Dendritic cell treated with granulocyte-macrophage colony-stimulating factor and Interleukin-4, amounts not matched to agents 40 ng/mL and 50 ng/mL, for 4 days (primary cell): ENCODE measurements around the gene FAM131B.
"Not testable (repeated sequence)": the region's sequence is repeated elsewhere in the genome, so short reads cannot be mapped to it uniquely, and the experiment has no call there.

Source experiments
- H3K27ac Mint-ChIP-seq: one replicate; pipeline ENCODE4 v1.8.0; 2022; ENCODE audit warnings: mild to moderate bottlenecking, mixed read lengths
- H3K27me3 Mint-ChIP-seq: one replicate; pipeline ENCODE4 v1.8.0; 2022; ENCODE audit warnings: mild to moderate bottlenecking, mixed read lengths
- H3K36me3 Mint-ChIP-seq: one replicate; pipeline ENCODE4 v1.8.0; 2022; ENCODE audit warnings: low read depth, mixed read lengths
- H3K4me1 Mint-ChIP-seq: one replicate; pipeline ENCODE4 v1.8.0; 2022; ENCODE audit warnings: low read depth, mixed read lengths
- H3K4me3 Mint-ChIP-seq: one replicate; pipeline ENCODE4 v1.8.0; 2022; ENCODE audit warnings: mild to moderate bottlenecking, moderate library complexity, mixed read lengths
- H3K9me3 Mint-ChIP-seq: one replicate; pipeline ENCODE4 v1.8.0; 2022; ENCODE audit warnings: mixed read lengths
- intact Hi-C: fragments of 100-400 bp; cut with micrococcal nuclease; formaldehyde crosslinking; loops from one replicate; pipeline ENCODE4 v1.15.0; 2022

FAM131B gene

DNA sequence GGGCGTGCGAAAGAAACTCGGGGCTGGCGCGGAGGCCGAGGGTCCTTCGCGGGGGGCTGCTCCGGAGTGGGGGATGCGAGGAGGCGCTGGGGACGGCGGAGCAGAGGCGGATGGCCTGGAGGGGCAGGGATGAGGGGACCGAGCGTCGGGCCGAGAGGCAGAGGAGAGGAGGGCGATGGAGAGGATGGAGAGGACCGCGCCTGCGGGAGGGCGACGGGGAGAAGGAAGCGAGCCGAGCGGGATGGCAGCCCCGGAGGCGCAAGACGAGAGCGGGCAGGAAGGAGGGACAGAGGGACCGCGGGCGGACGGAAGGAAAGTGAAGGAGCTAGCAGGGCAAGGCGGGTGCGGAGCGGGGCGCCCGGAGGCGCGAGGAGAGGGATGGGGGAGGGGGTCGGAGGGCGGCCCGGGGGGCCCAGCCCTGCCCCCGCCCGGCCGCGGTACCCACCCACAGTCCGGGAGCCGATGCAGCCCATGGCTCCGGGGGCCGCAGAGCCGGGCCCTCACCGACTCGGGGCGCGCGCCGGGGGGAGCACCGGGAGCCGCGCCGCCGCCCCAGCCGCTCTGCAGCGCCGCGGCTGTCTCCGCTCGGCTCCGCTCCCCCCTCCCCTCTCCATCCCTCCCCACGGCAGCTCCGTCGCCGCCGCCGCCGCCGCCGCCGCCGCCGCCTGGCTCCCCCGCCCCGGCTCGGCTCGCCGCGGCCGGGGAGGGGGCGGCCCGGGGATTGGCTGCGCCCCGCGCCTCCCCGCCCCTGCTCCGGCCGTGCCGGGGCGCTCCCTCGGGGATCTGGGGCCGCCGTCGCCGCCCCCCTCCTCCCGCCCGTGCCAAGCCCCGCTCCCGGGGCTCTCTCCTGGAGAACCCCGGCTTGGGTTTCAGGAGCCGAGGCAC lies at the start of gene FAM131B:
Gene FAM131B, minus strand, starts transcription at position 583 of the 885 bp plus-strand sequence. Its CDS starts 110 bp downstream, at position 473.
- peaks cover 45% of the 10 kb centered on the region for H3K4me1 Mint-ChIP-seq
- no peaks in the 10 kb centered on the region for H3K9me3 Mint-ChIP-seq
- no peaks in the 10 kb centered on the region for H3K36me3 Mint-ChIP-seq
- H3K27ac Mint-ChIP-seq, result peak within 1 kb of the TSS; percentile 24
- H3K27me3 Mint-ChIP-seq, result peaks cover 56% of the 10 kb centered on the region
- intact Hi-C loops, result no loop called here
- peak within 1 kb of the TSS; percentile 91 for H3K4me3 Mint-ChIP-seq

GRCh38 chr7:143411976-143412708 lies 49.6 kb upstream of the FAM131B start:
- intact Hi-C loops, result loop anchor here (2.0 to 10.0 kb wide), 2 partner anchors 31 to 73 kb away; partner anchors contain the start of gene ZYX
- Mint-ChIP-seq H3K27me3 (peaks cover 8% of the 10 kb centered on the region), H3K9me3 (no peaks in the 10 kb centered on the region), H3K36me3 (no peaks in the 10 kb centered on the region), H3K4me1 (peaks cover 83% of the 10 kb centered on the region), H3K4me3 (no peak overlapping the region), H3K27ac (peak overlapping the region; percentile 63)

DNA sequence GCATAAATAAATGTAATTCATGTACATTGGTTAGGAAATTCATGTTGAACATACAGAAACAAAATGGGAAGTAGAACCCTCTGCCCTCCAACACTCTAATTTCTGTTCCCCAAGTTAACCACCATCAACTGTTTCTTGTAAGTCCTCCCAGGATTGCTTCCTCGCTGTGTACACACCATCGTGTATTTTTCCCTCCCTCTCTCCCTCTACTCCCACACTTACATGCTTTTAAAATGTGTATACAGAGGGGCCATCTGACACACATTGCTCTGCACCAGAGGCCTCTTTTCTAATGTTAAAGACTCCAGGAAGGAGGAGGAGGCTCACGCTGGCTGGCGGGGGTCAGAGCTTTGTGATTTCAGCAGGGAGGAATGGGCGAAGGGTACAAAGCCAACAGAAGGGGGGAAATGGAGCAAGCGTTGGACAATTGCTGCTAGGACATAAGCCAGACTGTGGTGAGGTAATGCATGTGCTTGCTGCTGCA lies 48.0 kb upstream of the FAM131B start:
- peaks cover 8% of the 10 kb centered on the region for H3K27me3 Mint-ChIP-seq
- intact Hi-C loops, result loop anchor here (2.0 to 10.0 kb wide), 2 partner anchors 30 to 74 kb away; partner anchors contain the start of gene ZYX
- H3K4me1 Mint-ChIP-seq, result peaks cover 88% of the 10 kb centered on the region
- peak overlapping the region; percentile 88 for H3K27ac Mint-ChIP-seq
- H3K9me3 Mint-ChIP-seq, result no peaks in the 10 kb centered on the region
- peak overlapping the region; percentile 61 for H3K4me3 Mint-ChIP-seq
- no peaks in the 10 kb centered on the region for H3K36me3 Mint-ChIP-seq

DNA sequence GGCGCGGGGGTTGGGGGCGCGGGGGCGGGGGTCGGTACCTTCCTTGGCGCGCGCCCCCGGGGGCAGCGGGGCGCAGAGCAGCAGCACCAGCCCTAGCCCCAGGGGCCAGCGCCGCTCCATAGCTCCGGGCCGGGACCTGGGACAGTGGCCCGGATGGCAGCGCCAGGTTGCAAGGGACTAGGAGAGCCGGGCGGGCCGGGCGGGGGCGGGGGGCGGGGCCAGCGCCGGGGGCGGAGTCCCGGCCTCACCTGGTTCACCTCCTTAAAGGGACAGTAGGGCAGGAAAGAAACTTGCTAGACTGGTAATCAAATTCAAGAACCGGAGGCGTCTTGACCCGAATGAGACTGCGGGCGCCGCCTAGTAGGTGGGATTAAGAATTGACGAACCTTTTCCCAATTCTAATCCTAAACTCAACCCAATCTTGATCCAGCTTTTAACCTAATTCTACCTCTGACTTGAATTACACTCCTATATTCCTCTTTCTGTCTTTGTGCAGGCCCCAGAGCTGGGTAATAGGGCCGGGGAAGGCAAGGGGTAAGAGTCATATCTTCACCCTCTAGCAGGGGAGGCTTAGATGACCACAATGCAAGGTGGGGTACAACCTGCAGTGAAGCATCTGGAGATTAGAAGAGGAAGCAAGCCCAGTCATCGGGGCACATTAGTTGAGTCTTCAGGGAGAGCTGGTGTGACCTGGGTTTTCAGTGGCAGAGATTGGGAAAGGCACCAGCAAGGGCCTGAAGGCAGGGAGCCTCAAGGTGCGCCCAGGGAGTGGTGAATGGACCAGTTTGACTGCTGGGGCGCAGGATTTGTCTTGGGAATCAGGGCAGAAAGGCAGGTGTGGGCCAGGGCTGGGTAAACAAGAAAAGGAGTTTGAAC lies 46.4 kb upstream of the FAM131B start, which contains the start of gene EPHA1:
Gene EPHA1, minus strand, starts transcription at position 171 of the 876 bp plus-strand sequence. Its CDS starts 51 bp downstream, at position 120.
- Mint-ChIP-seq H3K27ac (peak within 1 kb of the TSS; percentile 88), H3K4me1 (peaks cover 75% of the 10 kb centered on the region), H3K27me3 (peaks cover 8% of the 10 kb centered on the region), H3K9me3 (no peaks in the 10 kb centered on the region), H3K4me3 (peak within 1 kb of the TSS; percentile 27), H3K36me3 (no peaks in the 10 kb centered on the region)
- intact Hi-C loops, result no loop called here

- intact Hi-C loops, result no loop called here
- Mint-ChIP-seq H3K36me3 (no peaks in the 10 kb centered on the region), H3K4me1 (peaks cover 68% of the 10 kb centered on the region), H3K27ac (peak overlapping the region; percentile 5), H3K4me3 (no peak overlapping the region), H3K9me3 (no peaks in the 10 kb centered on the region), H3K27me3 (peaks cover 8% of the 10 kb centered on the region)
Observed at GRCh38 chr7:143408252-143408685, 45.8 kb upstream of the FAM131B start.

- peak overlapping the region; percentile 5 for H3K27ac Mint-ChIP-seq
- no peak overlapping the region for H3K4me3 Mint-ChIP-seq
- intact Hi-C loops, result no loop called here
Observed at GRCh38 chr7:143407287-143408251, 45.1 kb upstream of the FAM131B start.

GRCh38 chr7:143406002-143406357 lies 43.5 kb upstream of the FAM131B start:
- no peak overlapping the region for H3K4me3 Mint-ChIP-seq
- H3K36me3 Mint-ChIP-seq, result no peaks in the 10 kb centered on the region
- no peak overlapping the region for H3K27ac Mint-ChIP-seq
- intact Hi-C loops, result no loop called here
- H3K4me1 Mint-ChIP-seq, result peaks cover 46% of the 10 kb centered on the region
- H3K9me3 Mint-ChIP-seq, result no peaks in the 10 kb centered on the region
- peaks cover 8% of the 10 kb centered on the region for H3K27me3 Mint-ChIP-seq

More at GRCh38 chr7:143407287-143408251, 45.1 kb upstream of the FAM131B start:
- no peaks in the 10 kb centered on the region for H3K9me3 Mint-ChIP-seq
- peaks cover 61% of the 10 kb centered on the region for H3K4me1 Mint-ChIP-seq
- no peaks in the 10 kb centered on the region for H3K36me3 Mint-ChIP-seq
- peaks cover 8% of the 10 kb centered on the region for H3K27me3 Mint-ChIP-seq

DNA sequence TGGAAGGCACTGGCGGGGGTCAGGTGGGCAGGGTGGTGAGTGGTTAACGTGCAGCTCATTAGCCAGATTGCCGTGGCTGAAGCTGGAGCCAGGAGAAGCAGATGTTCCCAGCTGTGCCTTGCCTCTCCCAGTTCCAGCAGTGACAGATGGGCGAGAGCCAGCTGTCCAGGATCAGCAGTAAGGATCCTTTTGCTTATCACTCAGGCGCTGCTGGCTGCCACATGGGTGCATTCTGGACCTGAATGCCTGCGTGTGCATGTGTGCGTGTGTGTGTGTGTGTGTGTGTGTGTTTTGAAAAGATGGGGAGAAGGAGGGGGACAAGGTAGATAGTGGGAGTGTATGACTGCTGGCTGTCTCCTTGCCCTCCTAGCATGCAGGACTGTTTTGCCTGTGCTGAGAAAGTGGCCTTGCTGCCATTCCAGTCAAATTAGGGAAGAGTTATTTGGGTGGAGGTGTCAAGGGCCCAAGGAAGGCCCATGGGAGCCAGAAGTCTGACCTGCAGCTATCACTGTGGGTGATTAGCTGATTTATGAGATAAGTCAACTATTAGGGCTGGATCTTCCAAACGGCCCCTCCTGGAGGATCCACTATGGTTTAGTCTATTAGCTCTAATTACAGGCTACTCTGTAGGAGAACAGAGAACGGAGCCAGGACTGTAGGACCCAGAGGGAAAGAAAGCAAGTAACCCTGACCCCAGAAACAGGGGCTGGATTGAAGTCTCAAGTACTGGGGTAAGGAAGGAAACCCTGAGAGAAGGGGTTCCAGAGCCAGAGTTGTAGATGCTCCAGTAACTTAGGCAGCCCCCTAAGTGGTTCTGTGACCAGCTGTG lies 42.9 kb upstream of the FAM131B start:
- H3K27ac Mint-ChIP-seq, result no peak overlapping the region
- H3K27me3 Mint-ChIP-seq, result peaks cover 8% of the 10 kb centered on the region
- no peaks in the 10 kb centered on the region for H3K9me3 Mint-ChIP-seq
- no peak overlapping the region for H3K4me3 Mint-ChIP-seq
- intact Hi-C loops, result no loop called here
- peaks cover 40% of the 10 kb centered on the region for H3K4me1 Mint-ChIP-seq
- H3K36me3 Mint-ChIP-seq, result no peaks in the 10 kb centered on the region

DNA sequence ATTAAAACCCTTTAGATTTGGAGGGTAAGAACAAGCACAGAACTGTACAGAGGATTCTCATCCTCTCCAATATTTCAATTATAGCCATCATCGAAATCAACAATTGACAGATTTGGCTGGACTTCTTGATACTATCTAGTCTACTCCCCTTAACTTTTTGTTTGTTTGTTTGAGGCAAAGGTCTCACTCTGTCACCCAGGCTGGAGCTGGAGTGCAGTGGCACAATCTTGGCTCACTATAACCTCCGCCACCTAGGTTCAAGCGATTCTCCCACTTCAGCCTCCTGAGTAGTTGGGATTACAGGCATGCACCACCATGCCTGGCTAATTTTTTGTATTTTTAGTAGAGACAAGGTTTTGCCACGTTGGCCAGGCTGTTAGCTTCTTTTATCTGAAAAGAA lies 39.7 kb upstream of the FAM131B start:
- peaks cover 12% of the 10 kb centered on the region for H3K4me1 Mint-ChIP-seq
- H3K27ac Mint-ChIP-seq, H3K36me3 Mint-ChIP-seq: not testable (repeated sequence)

DNA sequence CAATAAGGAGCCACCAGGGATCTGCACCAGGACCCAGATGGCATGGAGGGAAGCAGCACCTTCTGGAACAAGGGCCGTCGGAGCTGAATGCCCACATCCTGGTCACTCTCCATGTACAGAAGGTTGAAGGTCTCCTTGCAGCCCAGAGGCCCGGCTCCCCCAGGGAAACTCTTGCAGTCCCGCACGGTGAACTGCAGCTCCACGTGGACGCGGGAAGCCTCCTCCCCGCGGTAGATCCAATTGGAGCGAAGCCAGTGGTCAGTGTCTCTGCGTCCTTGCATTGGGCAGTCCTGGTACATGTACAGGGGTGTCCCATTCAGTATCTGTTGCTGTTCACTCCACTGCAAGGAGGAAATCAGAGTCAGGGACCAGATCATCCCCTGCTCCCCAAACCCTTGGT lies 38.8 kb upstream of the FAM131B start:
- Mint-ChIP-seq H3K9me3 (no peaks in the 10 kb centered on the region), H3K4me3 (no peak overlapping the region), H3K36me3 (no peaks in the 10 kb centered on the region), H3K4me1 (peaks cover 5% of the 10 kb centered on the region), H3K27ac (no peak overlapping the region), H3K27me3 (no peaks in the 10 kb centered on the region)
- intact Hi-C loops, result no loop called here

More for the DNA sequence above, 39.7 kb upstream of the FAM131B start:
- intact Hi-C loops, H3K9me3 Mint-ChIP-seq, H3K4me3 Mint-ChIP-seq, H3K27me3 Mint-ChIP-seq: not testable (repeated sequence)

- Mint-ChIP-seq H3K27me3 (no peaks in the 10 kb centered on the region), H3K4me1 (peaks cover 13% of the 10 kb centered on the region), H3K9me3 (no peaks in the 10 kb centered on the region), H3K4me3 (no peak overlapping the region), H3K27ac (no peak overlapping the region), H3K36me3 (no peaks in the 10 kb centered on the region)
- intact Hi-C loops, result no loop called here
Observed at GRCh38 chr7:143399642-143400041, 37.1 kb upstream of the FAM131B start.

GRCh38 chr7:143399151-143399550 lies 36.6 kb upstream of the FAM131B start:
- Mint-ChIP-seq H3K4me3 (no peak overlapping the region), H3K36me3 (no peaks in the 10 kb centered on the region), H3K9me3 (no peaks in the 10 kb centered on the region), H3K27ac (no peak overlapping the region), H3K4me1 (peaks cover 14% of the 10 kb centered on the region), H3K27me3 (no peaks in the 10 kb centered on the region)
- intact Hi-C loops, result no loop called here
